HG03139 (cell line): ENCODE data around the gene MDGA2.
"Not testable (repeated sequence)": the region's sequence is repeated elsewhere in the genome, so short reads cannot be mapped to it uniquely, and the experiment has no call there.

Source experiments
- ATAC-seq: cut with Tn5 transposase; IDR thresholded peaks from one replicate; pipeline ENCODE4 v1.9.1; 2021; ENCODE audit not compliant: unreplicated experiment

Gene MDGA2

DNA sequence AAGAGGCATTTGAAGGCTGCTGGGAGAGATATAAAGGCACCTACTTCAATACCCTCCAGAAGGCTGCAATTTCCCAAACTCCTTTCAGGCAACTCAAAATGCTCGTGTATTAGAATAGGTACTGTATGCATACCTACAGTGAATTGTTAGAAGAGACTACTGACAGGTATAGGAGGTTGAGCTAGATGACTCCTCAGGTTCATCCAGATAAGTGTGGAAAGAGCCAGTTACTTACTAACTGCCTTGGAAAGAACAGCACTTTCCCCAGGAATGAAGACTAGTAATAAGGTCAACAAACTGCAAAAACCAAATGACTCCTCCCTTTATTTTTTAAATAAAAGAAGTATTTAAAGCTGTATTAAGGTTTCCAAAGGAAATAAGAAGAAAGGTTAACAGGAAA lies 429.0 kb downstream of the MDGA2 start:
- no peak for ATAC-seq

DNA sequence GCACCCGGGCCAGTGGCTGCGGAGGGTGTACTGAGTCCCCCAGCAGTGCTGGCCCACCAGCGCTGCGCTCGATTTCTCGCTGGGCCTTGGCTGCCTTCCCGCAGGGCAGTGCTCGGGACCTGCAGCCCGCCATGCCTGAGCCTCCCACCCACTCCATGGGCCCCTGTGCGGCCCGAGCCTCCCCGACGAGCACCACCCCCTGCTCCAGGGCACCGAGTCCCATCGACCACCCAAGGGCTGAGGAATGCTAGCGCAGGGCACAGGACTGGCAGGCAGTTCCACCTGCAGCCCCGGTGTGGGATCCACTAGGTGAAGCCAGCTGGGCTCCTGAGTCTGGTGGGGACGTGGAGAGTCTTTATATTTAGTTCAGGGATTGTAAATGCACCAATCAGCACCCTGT lies 432.8 kb downstream of the MDGA2 start:
- ATAC-seq, result not testable (repeated sequence)

DNA sequence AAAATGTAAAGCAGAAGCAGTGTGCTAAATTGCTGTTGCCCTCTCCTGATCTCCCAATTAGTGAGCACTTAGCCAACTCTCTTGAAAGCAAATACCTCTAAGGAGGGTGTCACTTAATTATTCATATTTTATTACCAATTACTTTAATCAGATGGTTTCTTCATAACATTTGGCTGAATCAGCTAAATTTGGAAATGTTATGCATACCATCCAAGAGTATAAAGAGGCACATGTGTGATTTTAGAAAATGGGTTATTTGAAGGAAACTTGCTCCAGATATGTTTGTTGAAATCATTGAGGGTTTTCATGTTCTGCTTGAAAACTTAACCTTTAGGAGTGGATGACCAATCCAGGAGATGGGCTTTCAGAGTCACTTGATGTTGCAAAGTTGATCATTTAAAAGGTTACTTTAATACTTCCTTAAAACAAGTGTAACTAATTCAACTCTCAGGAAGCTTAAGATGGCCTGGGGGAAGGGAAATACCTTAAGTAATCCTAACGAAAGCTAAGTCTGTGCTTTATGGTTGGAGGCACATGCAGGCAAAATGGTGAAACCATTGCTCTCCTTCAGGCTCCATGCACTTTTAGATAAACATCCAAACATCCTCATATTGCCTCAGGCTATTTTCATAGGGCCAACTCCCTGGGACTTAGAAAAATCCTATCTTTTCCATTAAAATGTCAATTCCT lies 434.5 kb downstream of the MDGA2 start:
- no peak for ATAC-seq

- no peak for ATAC-seq
Observed at GRCh38 chr14:47235619-47236018, 439.8 kb downstream of the MDGA2 start.

DNA sequence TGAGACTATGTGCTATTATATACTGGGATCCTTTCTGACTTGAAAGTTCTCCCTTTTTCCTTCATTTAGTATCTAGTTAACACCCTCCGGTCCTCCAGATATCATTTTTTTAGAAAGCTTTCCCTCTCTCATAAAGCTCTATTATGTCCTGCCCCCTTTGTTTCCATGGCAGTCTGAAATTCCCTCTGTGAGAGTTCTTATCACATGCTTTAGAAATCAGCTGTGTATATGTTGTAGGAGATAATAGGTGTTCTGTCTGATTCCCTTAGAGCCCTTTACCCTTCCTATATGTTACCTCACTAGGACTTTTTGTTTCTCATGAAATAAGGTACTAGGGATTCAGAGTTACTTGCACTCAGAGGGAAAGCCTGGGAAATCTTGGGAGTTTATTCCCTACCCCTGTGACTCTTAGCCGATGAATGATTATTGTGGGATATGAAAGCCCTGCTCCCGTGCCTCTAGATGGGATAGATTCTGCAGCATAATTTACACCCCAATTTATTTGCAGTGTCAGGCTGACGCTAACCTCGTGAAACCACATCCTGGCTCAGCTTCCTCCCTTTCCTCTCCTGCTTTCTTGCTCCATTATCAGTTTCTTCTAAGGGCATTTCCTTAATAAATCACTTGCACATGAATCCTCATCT lies 448.4 kb downstream of the MDGA2 start:
- no peak for ATAC-seq

- no peak for ATAC-seq
Observed at GRCh38 chr14:47223656-47224055, 451.7 kb downstream of the MDGA2 start.

DNA sequence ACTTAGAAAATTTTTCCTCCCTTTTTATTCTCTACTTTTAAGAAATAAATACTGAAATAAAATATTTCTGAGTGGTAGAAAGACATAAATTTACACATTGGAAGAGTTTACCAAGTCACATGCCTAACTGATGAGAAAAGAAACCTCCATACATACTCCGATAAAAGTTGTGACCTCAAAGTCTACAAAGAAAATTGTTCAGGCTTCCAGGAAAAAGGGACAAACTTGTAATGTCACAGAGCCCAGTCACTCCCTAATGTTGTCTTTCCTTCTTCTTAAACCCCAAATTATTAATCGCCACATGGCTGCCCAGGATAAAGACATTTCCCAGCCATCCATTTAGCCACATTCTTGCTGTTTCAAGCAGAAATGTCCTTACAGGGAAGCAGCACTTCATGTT lies 455.3 kb downstream of the MDGA2 start:
- no peak for ATAC-seq

DNA sequence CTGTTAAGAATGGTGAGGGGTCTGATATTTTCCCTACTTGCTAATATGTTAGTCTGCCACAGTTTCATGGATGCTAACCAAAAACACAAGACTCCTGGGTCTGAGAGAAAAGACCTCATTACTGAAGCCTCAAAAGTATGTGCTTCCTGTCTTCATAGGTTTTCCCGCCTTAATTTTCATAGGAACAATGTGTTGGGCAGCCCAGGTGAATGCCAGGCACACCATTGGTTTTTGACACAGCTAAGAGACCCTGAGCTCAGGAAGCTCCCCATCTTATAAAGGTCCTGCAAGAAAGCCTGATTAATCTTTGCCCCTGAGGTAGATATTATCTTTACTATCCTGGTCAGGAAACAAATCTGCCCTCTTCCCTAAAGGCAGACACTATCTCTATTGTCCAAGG lies 464.1 kb downstream of the MDGA2 start:
- ATAC-seq, result no peak

- no peak for ATAC-seq
Observed at GRCh38 chr14:47210099-47210498, 465.3 kb downstream of the MDGA2 start.

GRCh38 chr14:47208434-47208833 lies 467.0 kb downstream of the MDGA2 start:
- no peak for ATAC-seq

GRCh38 chr14:47207617-47208016 lies 467.8 kb downstream of the MDGA2 start:
- ATAC-seq, result no peak

DNA sequence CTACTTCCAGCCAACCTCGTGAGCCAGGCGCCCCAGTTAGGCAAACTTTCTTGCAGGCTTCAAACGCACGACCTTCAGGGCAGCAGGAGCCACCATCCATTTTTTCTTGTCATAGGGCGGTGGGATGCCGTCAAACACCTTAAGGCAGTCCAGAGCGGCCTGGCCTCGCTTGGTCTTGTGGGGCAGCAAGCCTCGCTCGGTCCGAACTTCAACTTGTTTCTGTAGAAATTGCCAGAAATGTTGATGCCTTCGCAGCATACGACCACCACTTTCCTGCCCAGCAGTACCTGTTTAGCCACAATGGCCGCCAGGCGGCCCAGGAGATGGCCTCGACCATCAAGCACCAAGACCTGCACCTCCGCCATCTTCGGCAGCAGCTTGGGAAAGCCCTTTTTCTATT lies 474.7 kb downstream of the MDGA2 start:
- no peak for ATAC-seq

GRCh38 chr14:47195582-47195981 lies 479.8 kb downstream of the MDGA2 start:
- ATAC-seq, result no peak

- no peak for ATAC-seq
Observed at GRCh38 chr14:47194055-47194454, 481.4 kb downstream of the MDGA2 start.

DNA sequence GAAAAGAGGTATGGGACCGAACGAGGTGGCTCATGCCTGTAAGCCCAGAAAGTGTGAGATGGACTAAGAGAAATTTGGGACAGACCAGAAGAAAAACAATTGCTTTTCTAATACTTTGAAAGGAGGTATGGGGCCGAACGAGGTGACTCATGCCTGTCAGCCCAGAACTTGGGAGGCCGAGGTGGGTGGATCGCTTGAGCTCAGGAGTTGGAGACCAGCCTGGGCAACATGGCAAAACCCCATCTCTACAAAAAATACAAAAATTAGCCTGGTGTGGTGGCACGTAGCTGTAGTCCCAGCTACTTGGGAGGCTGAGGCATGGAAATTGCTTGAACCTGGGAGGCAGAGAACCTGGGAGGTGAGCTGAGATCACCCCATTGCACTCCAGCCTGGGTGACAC lies 483.2 kb downstream of the MDGA2 start:
- ATAC-seq, result not testable (repeated sequence)

GRCh38 chr14:47191700-47192099 lies 483.7 kb downstream of the MDGA2 start:
- no peak for ATAC-seq

DNA sequence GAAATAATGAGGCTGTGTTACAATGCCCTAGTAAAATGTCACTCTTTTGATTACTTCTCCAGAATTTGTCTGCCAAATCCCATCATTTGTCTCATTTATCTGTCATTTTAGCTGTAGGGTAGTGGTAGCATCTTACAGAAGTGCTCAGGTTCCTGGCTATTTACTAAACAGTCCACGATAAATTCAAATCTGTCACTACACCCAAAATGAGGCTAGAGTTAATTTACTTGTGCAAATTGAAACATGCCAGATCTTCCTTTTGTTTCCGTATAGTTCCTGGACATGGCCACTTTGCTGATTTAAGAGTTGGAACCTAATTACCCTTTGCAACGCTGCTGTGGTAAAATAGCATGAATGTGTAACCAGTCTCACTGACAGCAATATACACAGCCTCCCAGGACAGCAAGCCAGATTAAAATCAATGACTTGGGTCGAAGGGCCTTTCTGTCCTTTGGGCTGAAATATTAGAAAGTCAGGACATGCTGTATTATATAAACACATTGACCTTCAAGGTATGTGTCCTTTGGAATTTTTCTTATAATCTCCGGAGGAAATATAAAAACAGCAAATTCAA lies 485.4 kb downstream of the MDGA2 start:
- no peak for ATAC-seq

DNA sequence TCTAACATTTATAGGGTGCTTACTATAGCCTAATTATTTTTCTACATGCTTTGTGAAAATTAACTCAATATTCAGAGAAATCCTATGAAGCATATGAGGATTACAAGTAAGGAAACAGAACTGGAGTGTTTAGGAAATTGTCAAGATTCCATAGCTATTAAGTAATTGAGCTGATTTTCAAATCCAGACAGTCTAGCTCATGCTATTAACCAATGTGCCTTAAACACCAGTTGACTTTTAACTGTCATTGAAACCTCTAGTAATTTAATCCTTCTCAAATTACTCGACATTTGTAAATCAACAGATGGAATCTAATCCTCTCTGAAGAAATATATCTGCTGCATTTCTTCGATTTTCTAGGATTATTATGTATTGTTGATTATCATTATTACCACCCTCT lies 488.9 kb downstream of the MDGA2 start:
- ATAC-seq, result no peak

DNA sequence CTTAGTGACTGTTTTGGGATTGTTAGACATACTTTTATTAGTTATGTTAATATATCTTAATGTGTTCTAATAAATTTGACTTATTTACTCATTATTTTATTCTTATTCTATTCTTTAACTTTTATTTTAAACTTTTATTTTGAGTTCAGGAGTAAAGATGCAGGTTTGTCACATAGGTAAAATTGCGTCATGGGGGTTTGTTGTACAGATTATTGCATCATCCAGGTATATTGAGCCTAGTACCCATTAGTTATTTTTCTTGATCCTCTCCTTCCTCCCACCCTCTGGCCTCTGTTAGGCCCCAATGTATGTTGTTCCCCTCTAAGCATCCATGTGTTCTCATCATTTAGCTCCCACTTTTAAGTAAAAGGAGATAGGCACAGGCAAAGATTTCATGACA lies 495.5 kb downstream of the MDGA2 start:
- no peak for ATAC-seq

DNA sequence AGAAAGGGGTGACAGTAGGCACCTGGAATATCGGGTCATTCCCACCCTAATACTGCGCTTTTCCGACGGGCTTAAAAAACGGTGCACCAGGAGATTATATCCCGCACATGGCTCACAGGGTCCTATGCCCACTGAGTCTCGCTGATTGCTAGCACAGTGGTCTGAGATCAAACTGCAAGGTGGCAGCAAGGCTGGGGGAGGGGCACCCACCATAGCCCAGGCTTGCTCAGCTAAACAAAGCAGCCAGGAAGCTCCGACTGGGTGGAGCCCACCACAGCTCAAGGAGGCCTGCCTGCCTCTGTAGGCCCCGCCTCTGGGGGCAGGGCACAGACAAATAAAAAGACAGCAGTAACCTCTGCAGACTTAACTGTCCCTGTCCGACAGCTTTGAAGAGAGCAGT lies 503.5 kb downstream of the MDGA2 start:
- not testable (repeated sequence) for ATAC-seq

DNA sequence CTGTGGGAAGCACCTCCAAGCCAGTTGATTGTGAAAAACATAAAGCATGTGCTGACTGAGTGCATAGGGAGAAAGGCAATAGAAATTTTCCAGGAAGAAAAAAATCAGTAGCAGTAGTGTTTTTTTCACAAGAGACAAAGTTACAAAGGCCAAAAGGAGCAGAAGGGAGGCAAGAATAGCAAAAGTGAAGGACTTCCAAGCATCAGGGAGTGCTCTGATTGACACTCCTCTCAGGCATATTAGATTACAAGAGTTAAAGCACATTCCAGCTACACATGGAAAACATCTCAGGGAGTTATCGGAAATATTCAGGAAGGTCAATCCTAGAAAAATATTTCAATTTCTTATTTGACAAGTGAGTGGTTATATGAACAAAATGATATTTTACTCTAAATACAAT lies 508.0 kb downstream of the MDGA2 start:
- no peak for ATAC-seq

DNA sequence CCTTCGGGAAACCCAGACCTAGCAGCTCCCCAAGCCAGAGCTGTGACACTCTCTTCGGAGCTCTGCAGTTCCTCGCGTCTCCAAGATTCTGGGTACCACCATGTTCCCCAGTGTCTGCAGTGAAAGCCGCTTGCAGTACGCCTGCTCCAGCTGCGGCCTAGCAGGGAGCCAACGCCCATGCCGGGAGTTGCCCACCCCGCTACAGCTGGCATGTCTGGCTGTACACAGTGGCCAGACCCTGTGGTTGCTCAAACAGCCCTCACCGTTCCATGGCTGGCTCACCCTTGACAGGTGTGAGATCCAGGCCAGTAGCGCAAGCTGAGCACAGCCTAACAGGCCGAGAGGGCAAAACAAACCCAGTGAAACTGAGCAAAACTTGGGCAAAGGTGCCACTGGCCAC lies 520.0 kb downstream of the MDGA2 start:
- ATAC-seq, result no peak
